Astrocyte of the cerebellum (primary cell): ENCODE data around the gene PSAT1.

Experiments
- DNase-seq: peaks from one replicate; pipeline ENCODE4 v3.0.0-alpha.2; 2011; ENCODE audit warnings: low read depth
- H3K4me3 ChIP-seq: 2 replicates; pipeline ENCODE4 v1.5.1; 2011; ENCODE audit warnings: mild to moderate bottlenecking, low read depth, low read length, moderate library complexity
- in situ Hi-C: cut with HindIII; loops from 2 replicates; pipeline ENCODE4 v1.10.0; 2017; ENCODE audit warnings: low sequenced_read_pairs
- TF ChIP-seq, protein P1 (sequence below): IDR thresholded peaks from 2 replicates; pipeline ENCODE4 v1.5.1; 2012; ENCODE audit warnings: low read length, low read depth, moderate library complexity, mild to moderate bottlenecking; ENCODE audit errors: missing control alignments

PSAT1 gene

DNA sequence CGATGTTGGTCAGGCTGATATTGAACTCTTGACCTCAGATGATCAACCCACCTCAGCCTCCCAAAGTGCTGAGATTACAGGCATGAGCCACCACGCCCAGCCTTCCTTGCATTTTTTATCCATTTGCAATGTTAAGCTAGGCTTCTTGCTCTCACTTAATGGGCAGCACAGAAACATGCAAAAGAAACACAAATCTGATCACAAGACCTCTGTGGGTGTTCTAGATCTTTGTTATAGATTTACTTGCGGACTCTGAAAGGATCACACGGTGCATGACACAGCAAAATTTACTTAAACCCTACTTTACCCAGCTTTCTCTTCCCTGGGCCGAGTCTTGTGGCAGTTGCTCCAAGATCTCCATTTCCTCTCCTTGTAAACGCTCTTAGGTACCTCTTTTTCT lies 71.3 kb downstream of the PSAT1 start:
- no peak for DNase-seq
- in situ Hi-C loops = no loop called here

GRCh38 chr9:78369639-78370219 lies 72.8 kb downstream of the PSAT1 start:
- TF ChIP-seq, protein P1, sequence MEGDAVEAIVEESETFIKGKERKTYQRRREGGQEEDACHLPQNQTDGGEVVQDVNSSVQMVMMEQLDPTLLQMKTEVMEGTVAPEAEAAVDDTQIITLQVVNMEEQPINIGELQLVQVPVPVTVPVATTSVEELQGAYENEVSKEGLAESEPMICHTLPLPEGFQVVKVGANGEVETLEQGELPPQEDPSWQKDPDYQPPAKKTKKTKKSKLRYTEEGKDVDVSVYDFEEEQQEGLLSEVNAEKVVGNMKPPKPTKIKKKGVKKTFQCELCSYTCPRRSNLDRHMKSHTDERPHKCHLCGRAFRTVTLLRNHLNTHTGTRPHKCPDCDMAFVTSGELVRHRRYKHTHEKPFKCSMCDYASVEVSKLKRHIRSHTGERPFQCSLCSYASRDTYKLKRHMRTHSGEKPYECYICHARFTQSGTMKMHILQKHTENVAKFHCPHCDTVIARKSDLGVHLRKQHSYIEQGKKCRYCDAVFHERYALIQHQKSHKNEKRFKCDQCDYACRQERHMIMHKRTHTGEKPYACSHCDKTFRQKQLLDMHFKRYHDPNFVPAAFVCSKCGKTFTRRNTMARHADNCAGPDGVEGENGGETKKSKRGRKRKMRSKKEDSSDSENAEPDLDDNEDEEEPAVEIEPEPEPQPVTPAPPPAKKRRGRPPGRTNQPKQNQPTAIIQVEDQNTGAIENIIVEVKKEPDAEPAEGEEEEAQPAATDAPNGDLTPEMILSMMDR = peak; percentile 94
- in situ Hi-C loops = no loop called here
- peak; percentile 79 for DNase-seq
- no peak overlapping the region for H3K4me3 ChIP-seq

More for the DNA sequence above, 71.3 kb downstream of the PSAT1 start:
- no peak overlapping the region for H3K4me3 ChIP-seq
- TF ChIP-seq, protein P1 = no peak

DNA sequence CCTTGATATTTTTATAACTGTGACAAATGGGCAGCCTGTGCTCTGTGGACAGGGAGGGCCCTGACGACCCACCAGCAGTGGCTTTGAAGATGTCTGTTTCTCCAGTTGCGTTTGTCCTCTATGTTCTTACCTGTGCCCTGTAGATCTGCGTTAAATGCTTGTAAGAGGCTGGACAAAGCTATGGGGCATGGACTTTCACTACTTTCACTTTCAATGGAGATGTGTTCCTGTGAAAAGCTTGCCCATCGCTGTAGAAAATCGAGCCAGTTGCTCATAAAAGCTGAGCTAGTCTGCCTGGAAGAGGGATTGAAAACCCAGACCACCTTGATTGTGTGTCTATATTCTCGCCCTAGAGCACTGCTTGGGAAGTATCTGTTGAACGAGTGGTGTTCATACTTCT lies 74.1 kb downstream of the PSAT1 start:
- in situ Hi-C loops = no loop called here
- TF ChIP-seq, protein P1 = no peak
- DNase-seq = no peak
- H3K4me3 ChIP-seq = no peak overlapping the region

- DNase-seq = no peak
- in situ Hi-C loops = no loop called here
- H3K4me3 ChIP-seq = no peak overlapping the region
- TF ChIP-seq, protein P1 = no peak
Observed at GRCh38 chr9:78371981-78372380, 75.1 kb downstream of the PSAT1 start.
